ENCODE data around the gene OST4.

OST4 gene

GRCh38 chr2:27038631-27039339 is 32.7 kb downstream of the OST4 start:
- Mint-ChIP-seq H3K36me3 (no peaks in the 10 kb centered on the region), H3K27me3 (no peaks in the 10 kb centered on the region), H3K4me1 (ENCODE audit: low read depth) (peaks cover 11% of the 10 kb centered on the region), H3K27ac (no peak overlapping the region), H3K9me3 (ENCODE audit: low read depth) (no peaks in the 10 kb centered on the region), H3K4me3 (no peak overlapping the region)

- Mint-ChIP-seq H3K4me3 (no peak overlapping the region), H3K27me3 (no peaks in the 10 kb centered on the region), H3K27ac (no peak overlapping the region), H3K4me1 (ENCODE audit: low read depth) (peaks cover 17% of the 10 kb centered on the region), H3K36me3 (no peaks in the 10 kb centered on the region), H3K9me3 (ENCODE audit: low read depth) (no peaks in the 10 kb centered on the region)
Observed at GRCh38 chr2:27038012-27038411, 33.4 kb downstream of the OST4 start.

GRCh38 chr2:27033253-27033852 is 38.1 kb downstream of the OST4 start:
- H3K4me1 Mint-ChIP-seq (ENCODE audit: low read depth) = peaks cover 25% of the 10 kb centered on the region
- H3K9me3 Mint-ChIP-seq (ENCODE audit: low read depth) = no peaks in the 10 kb centered on the region
- H3K36me3 Mint-ChIP-seq = no peaks in the 10 kb centered on the region
- H3K4me3 Mint-ChIP-seq = peak overlapping the region; percentile 93
- H3K27ac Mint-ChIP-seq = peak overlapping the region; percentile 75
- no peaks in the 10 kb centered on the region for H3K27me3 Mint-ChIP-seq

GRCh38 chr2:27032495-27033252 is 38.8 kb downstream of the OST4 start, which contains the start of gene TMEM214:
TSS of gene TMEM214 (plus strand) at chr2:27032965. CDS start at chr2:27033016, 51 bp downstream.
- H3K9me3 Mint-ChIP-seq (ENCODE audit: low read depth) = no peaks in the 10 kb centered on the region
- peak within 1 kb of the TSS; percentile 93 for H3K4me3 Mint-ChIP-seq
- H3K4me1 Mint-ChIP-seq (ENCODE audit: low read depth) = peaks cover 27% of the 10 kb centered on the region
- H3K36me3 Mint-ChIP-seq = no peaks in the 10 kb centered on the region
- peak within 1 kb of the TSS; percentile 86 for H3K27ac Mint-ChIP-seq
- H3K27me3 Mint-ChIP-seq = no peaks in the 10 kb centered on the region

- peaks cover 19% of the 10 kb centered on the region for H3K4me1 Mint-ChIP-seq (ENCODE audit: low read depth)
- no peak overlapping the region for H3K4me3 Mint-ChIP-seq
- H3K27ac Mint-ChIP-seq = no peak overlapping the region
- H3K36me3 Mint-ChIP-seq = no peaks in the 10 kb centered on the region
- no peaks in the 10 kb centered on the region for H3K9me3 Mint-ChIP-seq (ENCODE audit: low read depth)
- no peaks in the 10 kb centered on the region for H3K27me3 Mint-ChIP-seq
Observed at GRCh38 chr2:27029051-27029450, 42.4 kb downstream of the OST4 start.

GRCh38 chr2:27027211-27027651 is 44.2 kb downstream of the OST4 start:
- Mint-ChIP-seq H3K4me1 (ENCODE audit: low read depth) (peaks cover 10% of the 10 kb centered on the region), H3K9me3 (ENCODE audit: low read depth) (no peaks in the 10 kb centered on the region), H3K27me3 (no peaks in the 10 kb centered on the region), H3K27ac (no peak overlapping the region), H3K36me3 (peaks cover 2% of the 10 kb centered on the region), H3K4me3 (no peak overlapping the region)

- no peak overlapping the region for H3K27ac Mint-ChIP-seq
- H3K36me3 Mint-ChIP-seq = peaks cover 2% of the 10 kb centered on the region
- peaks cover 6% of the 10 kb centered on the region for H3K4me1 Mint-ChIP-seq (ENCODE audit: low read depth)
- no peaks in the 10 kb centered on the region for H3K27me3 Mint-ChIP-seq
- no peaks in the 10 kb centered on the region for H3K9me3 Mint-ChIP-seq (ENCODE audit: low read depth)
- H3K4me3 Mint-ChIP-seq = no peak overlapping the region
Observed at GRCh38 chr2:27025861-27026851, 45.3 kb downstream of the OST4 start.

- Mint-ChIP-seq H3K27ac (no peak overlapping the region), H3K36me3 (peaks cover 2% of the 10 kb centered on the region), H3K4me3 (no peak overlapping the region), H3K4me1 (ENCODE audit: low read depth) (peaks cover 2% of the 10 kb centered on the region), H3K27me3 (no peaks in the 10 kb centered on the region), H3K9me3 (ENCODE audit: low read depth) (no peaks in the 10 kb centered on the region)
Observed at GRCh38 chr2:27025281-27025800, 46.1 kb downstream of the OST4 start.

- Mint-ChIP-seq H3K27me3 (no peaks in the 10 kb centered on the region), H3K4me3 (no peak overlapping the region), H3K9me3 (ENCODE audit: low read depth) (no peaks in the 10 kb centered on the region), H3K4me1 (ENCODE audit: low read depth) (peaks cover 2% of the 10 kb centered on the region), H3K27ac (no peak overlapping the region), H3K36me3 (peaks cover 2% of the 10 kb centered on the region)
Observed at GRCh38 chr2:27024812-27025211, 46.6 kb downstream of the OST4 start.

GRCh38 chr2:27024188-27024587 is 47.3 kb downstream of the OST4 start:
- peaks cover 2% of the 10 kb centered on the region for H3K36me3 Mint-ChIP-seq
- H3K9me3 Mint-ChIP-seq (ENCODE audit: low read depth) = no peaks in the 10 kb centered on the region
- no peaks in the 10 kb centered on the region for H3K27me3 Mint-ChIP-seq
- H3K4me1 Mint-ChIP-seq (ENCODE audit: low read depth) = peaks cover 2% of the 10 kb centered on the region
- no peak overlapping the region for H3K4me3 Mint-ChIP-seq
- H3K27ac Mint-ChIP-seq = no peak overlapping the region

GRCh38 chr2:27023740-27024139 is 47.7 kb downstream of the OST4 start:
- H3K9me3 Mint-ChIP-seq (ENCODE audit: low read depth) = no peaks in the 10 kb centered on the region
- no peak overlapping the region for H3K27ac Mint-ChIP-seq
- peaks cover 2% of the 10 kb centered on the region for H3K4me1 Mint-ChIP-seq (ENCODE audit: low read depth)
- H3K36me3 Mint-ChIP-seq = peaks cover 2% of the 10 kb centered on the region
- no peak overlapping the region for H3K4me3 Mint-ChIP-seq
- no peaks in the 10 kb centered on the region for H3K27me3 Mint-ChIP-seq

GRCh38 chr2:27021253-27022049 is 50.0 kb downstream of the OST4 start:
- Mint-ChIP-seq H3K36me3 (peaks cover 2% of the 10 kb centered on the region), H3K4me1 (ENCODE audit: low read depth) (no peaks in the 10 kb centered on the region), H3K9me3 (ENCODE audit: low read depth) (no peaks in the 10 kb centered on the region), H3K27ac (no peak overlapping the region), H3K4me3 (no peak overlapping the region), H3K27me3 (no peaks in the 10 kb centered on the region)
